SK-N-MC (cell line): ENCODE data around the gene BSCL2.

ENCODE experiments used
- EZH2 ChIP-seq: fragments of 200-600 bp; sonication (generic); IDR thresholded peaks from one replicate; pipeline ENCODE4 v1.6.1; 2017; ENCODE audit warnings: antibody characterized with exemption
- POLR2AphosphoS5 ChIP-seq: IDR thresholded peaks from 2 replicates; pipeline ENCODE4 v1.6.1; 2012; ENCODE audit warnings: mild to moderate bottlenecking, low read depth, low read length, borderline replicate concordance

DNA sequence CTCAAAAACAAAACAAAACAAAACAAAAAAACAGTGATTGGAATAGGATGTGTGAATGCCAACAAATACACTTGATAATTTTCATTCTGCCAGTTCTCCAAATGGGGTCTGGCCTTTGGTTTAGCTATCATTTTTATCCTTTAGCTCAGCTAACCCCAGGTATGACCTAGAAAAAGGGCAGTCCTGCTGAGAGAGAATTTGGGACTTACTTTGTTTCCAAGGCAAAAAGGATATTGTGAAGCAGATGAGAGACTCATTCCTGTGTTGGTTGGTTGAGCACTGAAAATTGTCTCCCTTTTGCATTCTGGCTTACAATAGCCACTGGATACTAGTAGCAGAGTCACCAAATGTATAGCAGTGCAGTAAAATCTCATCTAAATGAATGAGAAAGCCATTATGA, 30.0 kb upstream of the BSCL2 start:
- TF ChIP-seq POLR2AphosphoS5, result no peak
- no peak for TF ChIP-seq EZH2
